ENCODE measurements around the gene CHD3. TPM values are rescaled to one million over a fixed set of nuclear protein-coding genes. Genes with fewer than 3 reads are reported as not detected.
"Not testable (repeated sequence)": the region's sequence is repeated elsewhere in the genome, so short reads cannot be mapped to it uniquely, and the experiment has no call there.

CHD3 gene
- total RNA-seq, 4 donors from 2014 or later = 80.4 to 202 (median 125) TPM

GRCh38 chr17:7858522-7858810 is 30.1 kb upstream of the CHD3 start:
- Histone ChIP-seq H3K4me1 (peaks cover 0 to 38% (median 30%) of the 10 kb centered on the region in 4 donors), H3K27me3 (no peaks in the 10 kb centered on the region), H3K27ac (peak overlapping the region; percentile 86 to 97 (median 92)), H3K4me3 (peak overlapping the region; percentile 66 to 78 (median 69)), H3K9me3 (no peaks in the 10 kb centered on the region), H3K36me3 (peaks cover 0 to 28% (median 0%) of the 10 kb centered on the region in 3 donors)
- TF ChIP-seq EP300 (IDR thresholded peaks at IDR 0.05) (no peak), CTCF (IDR thresholded peaks at IDR 0.05) (peak in 3 of 5 experiments; percentile 15 to 53 (median 19))
- no peak for DNase-seq (ENCODE audit: low spot score in 2 of 2)
- WGBS, 2 donors = 15 to 32% methylated on average over 20 of the region's 20 CpGs

GRCh38 chr17:7859028-7859427 is 29.6 kb upstream of the CHD3 start:
- TF ChIP-seq EP300 (IDR thresholded peaks at IDR 0.05) = no peak
- TF ChIP-seq POLR2A (IDR thresholded peaks at IDR 0.05) = no peak
- TF ChIP-seq CTCF (IDR thresholded peaks at IDR 0.05) = no peak
- Histone ChIP-seq H3K9me3 (no peaks in the 10 kb centered on the region), H3K4me1 (peaks cover 0 to 38% (median 30%) of the 10 kb centered on the region in 4 donors), H3K36me3 (peaks cover 0 to 22% (median 0%) of the 10 kb centered on the region in 3 donors), H3K27ac (no peak overlapping the region), H3K27me3 (no peaks in the 10 kb centered on the region), H3K4me3 (peak overlapping the region in 2 of 4 donors; percentile 67 to 71)
- no peak for DNase-seq (ENCODE audit: low spot score in 2 of 2)
- WGBS, 2 donors = 77 to 80% methylated on average over 8 of the region's 8 CpGs

- 32 to 39% methylated on average over 3 of the region's 3 CpGs for WGBS, 2 donors
Observed at GRCh38 chr17:7862692-7863437, 25.7 kb upstream of the CHD3 start.

GRCh38 chr17:7864384-7864783 is 24.2 kb upstream of the CHD3 start:
- peaks cover 0 to 29% (median 0%) of the 10 kb centered on the region in 3 donors for H3K36me3 ChIP-seq
- not testable (repeated sequence) for DNase-seq (ENCODE audit: low spot score in 2 of 2); H3K27me3 ChIP-seq; H3K27ac ChIP-seq; H3K4me1 ChIP-seq; H3K9me3 ChIP-seq; H3K4me3 ChIP-seq
- WGBS, 2 donors = 75 to 84% methylated on average over 5 of the region's 5 CpGs

More at GRCh38 chr17:7862692-7863437, 25.7 kb upstream of the CHD3 start:
- Histone ChIP-seq H3K9me3 (no peaks in the 10 kb centered on the region), H3K27me3 (no peaks in the 10 kb centered on the region), H3K36me3 (peaks cover 0 to 30% (median 0%) of the 10 kb centered on the region in 3 donors), H3K4me3 (no peak overlapping the region), H3K27ac (no peak overlapping the region), H3K4me1 (peaks cover 0 to 18% (median 11%) of the 10 kb centered on the region in 4 donors)
- TF ChIP-seq POLR2A (IDR thresholded peaks at IDR 0.05) (no peak), CTCF (IDR thresholded peaks at IDR 0.05) (peak; percentile 53 to 87 (median 84)), EP300 (IDR thresholded peaks at IDR 0.05) (peak in 1 of 2 donors; percentile 7)
- peak; percentile 26 to 71 for DNase-seq (ENCODE audit: low spot score in 2 of 2)

GRCh38 chr17:7864995-7865650 is 23.5 kb upstream of the CHD3 start:
- peaks cover 0 to 6% (median 0%) of the 10 kb centered on the region in 4 donors for H3K4me1 ChIP-seq
- 85 to 93% methylated on average over 5 of the region's 5 CpGs for WGBS, 2 donors
- H3K9me3 ChIP-seq = no peaks in the 10 kb centered on the region
- peaks cover 0 to 23% (median 0%) of the 10 kb centered on the region in 3 donors for H3K36me3 ChIP-seq
- no peak for DNase-seq (ENCODE audit: low spot score in 2 of 2)
- H3K4me3 ChIP-seq = no peak overlapping the region
- H3K27me3 ChIP-seq = no peaks in the 10 kb centered on the region
- TF ChIP-seq POLR2A (IDR thresholded peaks at IDR 0.05) (no peak), CTCF (IDR thresholded peaks at IDR 0.05) (no peak), EP300 (IDR thresholded peaks at IDR 0.05) (no peak)
- H3K27ac ChIP-seq = no peak overlapping the region

Data from tibial nerve (tissue), 4 donors.